ENCODE measurements around the gene DGKI. TPM values are rescaled to one million over a fixed set of nuclear protein-coding genes. Genes with fewer than 3 reads are reported as not detected.

The DGKI gene
- total and polyA plus RNA-seq, 2 experiments from 2014 or later = 0.16 to 1.0 TPM

- TF ChIP-seq EZH2phosphoT487 (IDR thresholded peaks at IDR 0.05; ENCODE audit: unreplicated experiment) = no peak
- TF ChIP-seq ETS1 (IDR thresholded peaks at IDR 0.05) = no peak
- TF ChIP-seq NANOG (IDR thresholded peaks at IDR 0.05; ENCODE audit: borderline replicate concordance) = no peak
Measured at GRCh38 chr7:137480401-137480800, 366.4 kb downstream of the DGKI start.

GRCh38 chr7:137476937-137477336 lies 369.8 kb downstream of the DGKI start:
- Mint-ChIP-seq H3K36me3 (ENCODE audit: low read depth) (no peaks in the 10 kb centered on the region), H3K27ac (no peak overlapping the region; the same call in 1 of the 2 replicates), H3K9me3 (no peaks in the 10 kb centered on the region), H3K4me1 (no peaks in the 10 kb centered on the region), H3K27me3 (ENCODE audit: insufficient read depth, low read depth, poor library complexity) (no peaks in the 10 kb centered on the region), H3K4me3 (no peak overlapping the region)
- Histone ChIP-seq H3K4me2 (no peak overlapping the region), H3F3A (replicated peaks; ENCODE audit: low read depth) (no peaks in the 10 kb centered on the region), H3K36me3 (ENCODE audit: insufficient read depth) (no peaks in the 10 kb centered on the region), H3K4me1 (ENCODE audit: insufficient read depth) (no peaks in the 10 kb centered on the region), H2AFZ (no peak overlapping the region), H3K27me3 (ENCODE audit: insufficient read depth) (no peaks in the 10 kb centered on the region), H3K79me2 (replicated peaks; ENCODE audit: insufficient read depth) (no peaks in the 10 kb centered on the region), H3K4me3 (no peak overlapping the region), H3K27ac (ENCODE audit: low read depth) (no peak overlapping the region), H4K20me1 (replicated peaks; ENCODE audit: insufficient read depth) (no peaks in the 10 kb centered on the region), H3K9me2 (ENCODE audit: insufficient read depth) (no peaks in the 10 kb centered on the region)
- TF ChIP-seq ETS1 (IDR thresholded peaks at IDR 0.05) = no peak
- no peak for TF ChIP-seq CREB1 (CRISPR knock-in tag; IDR thresholded peaks at IDR 0.05; ENCODE audit: low read depth)
- no peak for TF ChIP-seq EZH2phosphoT487 (IDR thresholded peaks at IDR 0.05; ENCODE audit: unreplicated experiment)
- ATAC-seq = no peak
- no peak for DNase-seq (ENCODE audit: low spot score)

More at GRCh38 chr7:137480401-137480800, 366.4 kb downstream of the DGKI start:
- Histone ChIP-seq H2AFZ (no peak overlapping the region), H3K27ac (ENCODE audit: low read depth) (no peak overlapping the region), H3K79me2 (replicated peaks; ENCODE audit: insufficient read depth) (no peaks in the 10 kb centered on the region), H3K27me3 (ENCODE audit: insufficient read depth) (no peaks in the 10 kb centered on the region), H3K4me3 (no peak overlapping the region), H4K20me1 (replicated peaks; ENCODE audit: insufficient read depth) (no peaks in the 10 kb centered on the region), H3K4me2 (no peak overlapping the region), H3K36me3 (ENCODE audit: insufficient read depth) (no peaks in the 10 kb centered on the region; the same call in 1 of the 2 replicates), H3K4me1 (ENCODE audit: insufficient read depth) (no peaks in the 10 kb centered on the region), H3F3A (replicated peaks; ENCODE audit: low read depth) (no peaks in the 10 kb centered on the region), H3K9me2 (ENCODE audit: insufficient read depth) (no peaks in the 10 kb centered on the region)
- Mint-ChIP-seq H3K4me1 (no peaks in the 10 kb centered on the region), H3K36me3 (ENCODE audit: low read depth) (no peaks in the 10 kb centered on the region), H3K4me3 (no peak overlapping the region), H3K9me3 (no peaks in the 10 kb centered on the region), H3K27ac (no peak overlapping the region), H3K27me3 (ENCODE audit: insufficient read depth, low read depth, poor library complexity) (no peaks in the 10 kb centered on the region)
- DNase-seq (ENCODE audit: low spot score) = no peak
- ATAC-seq = no peak

GRCh38 chr7:137475966-137476365 lies 370.8 kb downstream of the DGKI start:
- no peak overlapping the region for H3K27ac ChIP-seq (ENCODE audit: low read depth)
- H3K79me2 ChIP-seq (replicated peaks; ENCODE audit: insufficient read depth) = no peaks in the 10 kb centered on the region
- no peaks in the 10 kb centered on the region for H3K9me2 ChIP-seq (ENCODE audit: insufficient read depth)
- TF ChIP-seq NANOG (IDR thresholded peaks at IDR 0.05; ENCODE audit: borderline replicate concordance) = no peak
- DNase-seq (ENCODE audit: low spot score) (no peak), ATAC-seq (no peak)
- H3K4me3 ChIP-seq = no peak overlapping the region
- Mint-ChIP-seq H3K4me3 (no peak overlapping the region), H3K4me1 (no peaks in the 10 kb centered on the region), H3K9me3 (no peaks in the 10 kb centered on the region), H3K36me3 (ENCODE audit: low read depth) (no peaks in the 10 kb centered on the region), H3K27me3 (ENCODE audit: insufficient read depth, low read depth, poor library complexity) (no peaks in the 10 kb centered on the region), H3K27ac (no peak overlapping the region)
- H3F3A ChIP-seq (replicated peaks; ENCODE audit: low read depth) = no peaks in the 10 kb centered on the region
- no peak overlapping the region for H2AFZ ChIP-seq
- H3K4me2 ChIP-seq = no peak overlapping the region
- H3K4me1 ChIP-seq (ENCODE audit: insufficient read depth) = no peaks in the 10 kb centered on the region
- no peaks in the 10 kb centered on the region for H3K27me3 ChIP-seq (ENCODE audit: insufficient read depth)
- H4K20me1 ChIP-seq (replicated peaks; ENCODE audit: insufficient read depth) = no peaks in the 10 kb centered on the region
- no peaks in the 10 kb centered on the region for H3K36me3 ChIP-seq (ENCODE audit: insufficient read depth)

Measured in GM23338 (cell line).